Panc1 (cell line): ENCODE results near the gene CA12. TPM values are rescaled to one million over a fixed set of nuclear protein-coding genes. Genes with fewer than 3 reads are reported as not detected.

Experiments used
- ATAC-seq: fragments of 200-7000 bp; cut with Tn5 transposase; 2 replicates; pipeline ENCODE4 v1.9.1; 2020; ENCODE audit warnings: mild to moderate bottlenecking, moderate library complexity
- BruUV-seq: library from RNA; stranded (reverse); fragments of 400-500 nt; replicated peaks from 2 replicates; lab custom pipeline; 2021; lab: Mats Ljungman, UMichigan
- CTCF ChIA-PET: fragments of 300-600 bp; sonication (Branson Sonifier 250); formaldehyde crosslinking; loops from one replicate; lab custom pipeline; 2022; ENCODE audit warnings: antibody characterized with exemption; lab: Charles Lee
- POLR2A ChIA-PET: fragments of 300-600 bp; sonication (Branson Sonifier 250); formaldehyde crosslinking; loops from one replicate; lab custom pipeline; 2022; ENCODE audit warnings: antibody characterized with exemption; lab: Charles Lee
- DNase-seq: peaks from one replicate; pipeline ENCODE4 v3.0.0-alpha.2; 2010; ENCODE audit warnings: low read depth, low spot score
- H3K27ac ChIP-seq: 2 replicates; pipeline ENCODE4 v1.5.1; 2011; ENCODE audit warnings: mild to moderate bottlenecking, low read length, inconsistent platforms
- H3K27me3 ChIP-seq: fragments of 200-500 bp; sonication (Bioruptor generic); 2 replicates; pipeline ENCODE4 v1.6.0; 2014; ENCODE audit warnings: low read length, inconsistent platforms; ENCODE audit not compliant: control insufficient read depth, insufficient read depth
- H3K36me3 ChIP-seq: fragments of 200-500 bp; sonication (Bioruptor generic); 2 replicates; pipeline ENCODE4 v1.5.1; 2014; ENCODE audit warnings: inconsistent platforms, mild to moderate bottlenecking, low read length, moderate library complexity; ENCODE audit not compliant: control insufficient read depth, insufficient read depth
- H3K4me1 ChIP-seq: 2 replicates; pipeline ENCODE4 v1.5.1; 2011; ENCODE audit warnings: inconsistent platforms, mild to moderate bottlenecking, low read length, moderate library complexity; ENCODE audit not compliant: control insufficient read depth, insufficient read depth
- H3K4me3 ChIP-seq, 2 experiments: 2 replicates each; pipeline ENCODE4 v1.5.1; 2011 to 2012; ENCODE audit warnings: low read depth in 2 of 2, low read length in 2 of 2, mild to moderate bottlenecking in 2 of 2, inconsistent platforms in 1 of 2, moderate library complexity in 1 of 2
- H3K9me3 ChIP-seq: fragments of 200-500 bp; sonication (Bioruptor generic); 2 replicates; pipeline ENCODE4 v1.5.1; 2014; ENCODE audit warnings: low read depth, mild to moderate bottlenecking, inconsistent platforms, low read length, moderate library complexity; ENCODE audit not compliant: control insufficient read depth, insufficient read depth
- POLR2AphosphoS5 ChIP-seq: IDR thresholded peaks from 2 replicates; pipeline ENCODE4 v1.6.1; 2012; ENCODE audit warnings: mild to moderate bottlenecking, low read depth, low read length, moderate library complexity
- REST ChIP-seq, 2 experiments: IDR thresholded peaks; 2 replicates each; pipeline ENCODE4 v1.6.1; 2011 to 2012; ENCODE audit warnings: low read depth in 2 of 2, control low read depth in 1 of 2, low read length in 1 of 2, mild to moderate bottlenecking in 1 of 2, moderate library complexity in 1 of 2; ENCODE audit not compliant: insufficient read depth in 1 of 2
- SIN3A ChIP-seq: IDR thresholded peaks from 2 replicates; pipeline ENCODE4 v1.6.1; 2012; ENCODE audit warnings: low read depth, mild to moderate bottlenecking, low read length, moderate library complexity, borderline replicate concordance; ENCODE audit not compliant: insufficient read depth
- TCF7L2 ChIP-seq: IDR thresholded peaks from 2 replicates; pipeline ENCODE4 v1.6.1; 2011; ENCODE audit warnings: mild to moderate bottlenecking, low read depth, low read length, inconsistent platforms
- in situ Hi-C: cut with HindIII; loops from 2 replicates; pipeline ENCODE4 v1.10.0; 2016; ENCODE audit warnings: low sequenced_read_pairs, low pct_unique_long_range_greater_than_20kb
- intact Hi-C: fragments of 100-400 bp; cut with micrococcal nuclease; formaldehyde crosslinking; loops from one replicate; pipeline ENCODE4 v1.10.0; 2022; ENCODE audit not compliant: unreplicated experiment
- total RNA-seq: library from RNA; stranded (reverse); gene quantifications from one replicate; pipeline ENCODE4 v1.2.1, GENCODE V29; 2021; ENCODE audit not compliant: unreplicated experiment
- TF ChIP-seq, protein P1 (sequence below): fragments of 450-650 bp; IDR thresholded peaks from 2 replicates; pipeline ENCODE4 v1.5.1; 2017; ENCODE audit warnings: mild to moderate bottlenecking

Gene CA12
- total RNA-seq, 1 experiment from 2014 or later, result 0.74 TPM

GRCh38 chr15:63411866-63412265 is 30.2 kb upstream of the CA12 start:
- Histone ChIP-seq H3K27me3 (no peaks in the 10 kb centered on the region), H3K4me3 (no peak overlapping the region), H3K9me3 (no peaks in the 10 kb centered on the region), H3K36me3 (no peaks in the 10 kb centered on the region), H3K27ac (no peak overlapping the region), H3K4me1 (no peaks in the 10 kb centered on the region)
- ChIA-PET POLR2A (no interaction called here), CTCF (no interaction called here)
- DNase-seq, result no peak
- in situ Hi-C loops (no loop called here), intact Hi-C loops (no loop called here)
- no peak for ATAC-seq
- no TSS peak for BruUV-seq
- TF ChIP-seq, protein P1, sequence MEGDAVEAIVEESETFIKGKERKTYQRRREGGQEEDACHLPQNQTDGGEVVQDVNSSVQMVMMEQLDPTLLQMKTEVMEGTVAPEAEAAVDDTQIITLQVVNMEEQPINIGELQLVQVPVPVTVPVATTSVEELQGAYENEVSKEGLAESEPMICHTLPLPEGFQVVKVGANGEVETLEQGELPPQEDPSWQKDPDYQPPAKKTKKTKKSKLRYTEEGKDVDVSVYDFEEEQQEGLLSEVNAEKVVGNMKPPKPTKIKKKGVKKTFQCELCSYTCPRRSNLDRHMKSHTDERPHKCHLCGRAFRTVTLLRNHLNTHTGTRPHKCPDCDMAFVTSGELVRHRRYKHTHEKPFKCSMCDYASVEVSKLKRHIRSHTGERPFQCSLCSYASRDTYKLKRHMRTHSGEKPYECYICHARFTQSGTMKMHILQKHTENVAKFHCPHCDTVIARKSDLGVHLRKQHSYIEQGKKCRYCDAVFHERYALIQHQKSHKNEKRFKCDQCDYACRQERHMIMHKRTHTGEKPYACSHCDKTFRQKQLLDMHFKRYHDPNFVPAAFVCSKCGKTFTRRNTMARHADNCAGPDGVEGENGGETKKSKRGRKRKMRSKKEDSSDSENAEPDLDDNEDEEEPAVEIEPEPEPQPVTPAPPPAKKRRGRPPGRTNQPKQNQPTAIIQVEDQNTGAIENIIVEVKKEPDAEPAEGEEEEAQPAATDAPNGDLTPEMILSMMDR, result no peak
- TF ChIP-seq POLR2AphosphoS5 (no peak), SIN3A (no peak), TCF7L2 (no peak), REST (IDR thresholded peaks at IDR 0.05; ENCODE audit: insufficient read depth in 1 of 2, low read depth in 2 of 2, low read length in 1 of 2) (no peak)

DNA sequence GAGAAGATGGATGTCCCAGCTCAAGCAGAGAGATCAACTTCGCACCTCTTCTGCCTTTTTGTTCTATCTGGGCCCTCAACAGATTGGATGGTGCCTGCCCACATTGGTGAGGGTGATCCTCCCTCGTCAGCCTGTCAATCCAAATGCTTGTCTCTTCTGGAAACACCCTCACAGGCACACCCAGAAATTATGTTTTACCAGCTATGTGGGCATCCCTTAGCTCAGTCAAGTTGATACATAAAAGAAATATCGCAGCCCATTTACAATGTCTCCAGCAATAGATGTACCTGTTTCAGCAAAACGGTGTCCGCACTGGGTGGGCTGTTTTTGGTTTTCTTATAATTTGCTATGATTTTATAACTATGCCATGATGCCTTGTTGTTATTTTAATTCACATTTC is 27.5 kb upstream of the CA12 start:
- no peak for ATAC-seq
- Histone ChIP-seq H3K36me3 (no peaks in the 10 kb centered on the region), H3K4me1 (no peaks in the 10 kb centered on the region), H3K27me3 (no peaks in the 10 kb centered on the region), H3K4me3 (no peak overlapping the region), H3K27ac (no peak overlapping the region), H3K9me3 (no peaks in the 10 kb centered on the region)
- DNase-seq, result no peak
- CTCF ChIA-PET, result interaction anchor here (0.5 kb wide), 1 partner anchor 1046 kb away, joined by 5 read pairs; no protein-coding TSS in a partner anchor
- POLR2A ChIA-PET, result no interaction called here
- TF ChIP-seq REST (IDR thresholded peaks at IDR 0.05; ENCODE audit: insufficient read depth in 1 of 2, low read depth in 2 of 2, low read length in 1 of 2) (no peak), SIN3A (no peak), POLR2AphosphoS5 (no peak), TCF7L2 (no peak)
- TF ChIP-seq, protein P1, result no peak
- BruUV-seq, result no TSS peak
- in situ Hi-C loops (no loop called here), intact Hi-C loops (loop anchor here (10.0 kb wide), 1 partner anchor 224 kb away; the partner anchor contains the start of gene RAB8B)
